Right forelimb (tissue), 1 donor: ENCODE data around the gene TFAP2A.

Experiments
- DNase-seq: peaks from one replicate; pipeline ENCODE4 v3.0.0-alpha.2; 2018

Gene TFAP2A

DNA sequence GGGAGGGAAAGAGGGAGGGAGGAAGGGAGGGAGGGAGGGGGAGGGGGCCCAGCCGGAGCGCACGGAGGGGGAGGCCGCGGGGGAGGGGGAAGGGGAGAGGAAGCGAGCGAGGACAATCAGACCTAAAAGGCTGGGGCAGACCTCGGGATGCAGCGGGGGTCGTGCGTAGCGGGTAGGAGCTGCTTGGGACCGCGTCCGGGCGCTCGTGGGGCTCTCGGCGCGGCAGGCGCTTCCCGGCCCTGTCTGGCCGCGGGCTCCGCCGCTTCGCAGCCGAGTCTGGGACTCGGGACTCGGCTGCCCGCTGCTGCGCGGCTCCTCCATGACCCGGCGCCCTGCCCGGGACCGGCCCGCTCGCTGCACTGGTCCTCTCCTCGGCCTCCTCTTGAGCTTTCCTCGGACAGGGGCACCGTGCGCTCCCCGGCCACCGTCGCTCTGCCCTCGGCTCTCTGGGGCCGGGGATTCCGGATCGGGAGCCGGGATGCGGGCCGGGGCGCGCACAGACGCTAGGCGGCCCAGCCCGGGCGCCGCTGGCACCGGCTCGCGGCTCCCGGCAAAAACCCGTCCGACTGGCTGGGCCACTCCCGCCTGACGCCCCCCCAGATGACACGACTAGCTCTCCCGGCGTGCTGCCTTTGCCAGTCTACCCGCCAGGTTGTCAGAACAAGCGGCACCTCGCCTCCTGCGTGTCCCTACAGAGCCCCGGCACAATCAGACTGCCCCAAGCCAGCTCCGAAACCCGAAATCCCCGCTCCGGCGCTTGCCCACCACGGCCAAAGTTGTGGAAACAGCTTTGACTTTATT lies 2.2 kb downstream of the TFAP2A start:
- DNase-seq: no peak

DNA sequence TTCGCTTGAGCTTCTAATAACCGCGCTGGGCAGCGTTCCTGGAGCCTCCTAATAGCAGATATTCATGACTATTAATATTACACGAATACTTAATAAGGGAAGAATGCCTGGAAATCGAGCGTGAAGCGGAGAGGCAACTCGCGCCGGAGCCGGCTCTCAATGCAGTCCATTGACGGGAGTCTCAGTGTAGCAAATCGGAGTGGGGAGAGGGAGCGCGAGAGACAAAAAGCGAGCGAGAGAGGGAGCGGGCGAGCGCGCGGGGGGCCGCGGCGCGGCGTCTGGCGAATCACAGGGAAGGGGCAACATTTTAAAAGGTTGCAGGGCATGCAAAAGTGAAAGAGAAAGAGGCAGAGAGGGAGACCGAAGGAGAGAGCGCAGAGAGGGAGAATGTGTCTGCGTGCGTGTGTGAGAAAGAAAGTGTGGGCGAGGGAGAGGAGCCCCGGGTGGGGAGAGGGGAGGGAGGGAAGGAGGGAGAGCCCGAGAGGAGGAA lies 2.9 kb downstream of the TFAP2A start:
- DNase-seq: no peak

DNA sequence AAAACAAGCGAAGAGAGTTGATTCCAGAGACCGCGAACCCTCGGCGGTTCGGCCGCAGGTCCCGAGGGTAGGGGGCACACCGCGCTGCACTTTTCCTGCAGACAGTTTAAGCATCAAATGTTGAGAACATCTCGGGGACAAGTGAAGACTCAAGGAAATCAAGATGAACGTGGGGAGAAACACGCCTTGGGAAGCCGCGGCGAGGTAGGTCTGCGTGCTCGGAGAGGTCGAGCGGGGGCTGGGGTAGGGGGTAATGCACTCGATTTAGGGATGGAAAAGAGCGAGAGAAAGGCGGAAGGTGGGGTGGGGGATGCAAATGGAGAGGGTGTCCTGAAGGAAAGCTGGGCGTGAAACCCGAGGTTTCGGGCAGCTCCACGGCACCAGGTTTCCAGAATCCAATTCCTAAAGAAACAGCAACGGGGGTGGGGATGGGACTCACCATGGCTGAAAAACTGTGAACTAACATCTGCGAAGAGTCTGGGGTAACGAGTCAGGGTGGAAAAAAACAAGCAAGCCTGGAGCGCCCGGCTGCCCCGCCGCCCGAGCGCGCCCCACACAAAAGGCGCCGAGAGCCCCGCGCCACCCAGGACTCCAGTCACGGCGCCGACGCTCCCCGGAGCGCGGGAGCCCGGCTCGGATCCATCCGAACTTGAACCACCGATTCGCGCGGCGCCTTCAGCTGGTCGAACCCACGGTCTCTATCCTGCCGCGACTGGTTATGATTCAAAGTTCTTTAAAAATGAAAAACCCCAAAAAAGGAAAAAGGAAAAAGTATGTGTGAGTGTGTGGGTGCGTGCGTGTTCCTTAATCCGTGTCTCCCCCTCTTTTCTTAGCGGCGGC lies 3.5 kb downstream of the TFAP2A start:
- no peak for DNase-seq

DNA sequence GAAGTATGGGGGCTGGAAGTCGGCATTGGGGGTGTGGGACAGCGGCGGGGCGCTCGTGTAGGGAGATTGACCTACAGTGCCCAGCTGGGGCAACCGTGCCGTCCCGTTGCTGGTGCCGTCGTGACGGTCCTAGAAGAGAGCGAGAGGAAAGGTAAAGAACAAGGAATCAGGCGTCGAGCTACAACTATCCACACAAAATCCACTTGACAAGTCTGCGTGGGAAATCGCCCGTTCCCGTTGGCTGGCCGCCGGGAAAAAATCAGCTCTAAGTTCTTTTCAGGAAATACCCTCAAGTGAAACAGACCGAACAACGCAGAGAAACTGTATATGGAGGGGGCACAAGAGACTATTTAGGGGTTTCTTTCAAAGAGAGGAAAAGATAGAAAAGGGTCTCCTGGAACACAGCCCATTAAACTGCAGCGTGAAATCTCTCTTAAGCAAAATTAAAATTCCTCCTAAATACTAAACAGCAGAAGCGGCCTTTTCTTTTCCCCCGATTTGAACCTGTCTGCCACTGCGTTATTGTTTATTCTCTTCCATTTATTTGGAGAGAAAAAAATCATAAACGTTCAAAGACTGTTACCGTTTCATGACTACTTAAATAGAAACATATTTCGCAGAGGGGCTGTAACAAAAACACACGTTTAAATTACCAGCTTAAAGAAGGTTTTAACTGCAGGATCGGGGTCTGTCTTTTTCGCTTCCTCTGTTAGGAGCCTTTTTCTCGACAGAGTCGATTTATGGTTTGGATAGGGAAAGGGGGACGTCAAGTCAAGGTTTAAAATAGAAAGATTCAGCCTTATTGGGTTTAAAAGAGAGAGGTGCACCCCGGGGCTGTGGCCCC lies 4.4 kb downstream of the TFAP2A start:
- DNase-seq: no peak

DNA sequence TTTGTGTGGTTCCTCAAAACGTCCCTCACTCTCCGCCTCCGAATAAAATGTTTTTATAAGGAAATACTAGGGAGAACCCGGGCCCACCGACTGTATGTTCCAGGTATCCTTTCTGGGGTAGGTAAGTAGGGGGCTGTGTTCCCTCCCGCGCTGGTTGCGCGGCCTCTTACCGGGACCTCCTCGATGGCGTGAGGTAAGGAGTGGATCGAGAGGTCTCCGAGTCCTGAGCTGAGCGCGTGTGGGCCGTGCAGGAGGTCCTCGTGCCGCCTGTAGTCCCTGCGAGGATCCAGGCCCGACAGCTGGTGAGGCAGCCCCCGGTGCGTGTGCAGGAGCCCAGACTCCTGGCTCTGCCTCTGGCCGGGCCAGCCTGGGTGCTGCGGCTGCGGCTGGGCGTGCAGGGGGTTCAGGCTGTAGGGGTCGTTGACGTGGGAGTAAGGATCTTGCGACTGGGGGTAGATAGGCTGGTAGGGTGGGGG lies 5.1 kb downstream of the TFAP2A start:
- DNase-seq: no peak

DNA sequence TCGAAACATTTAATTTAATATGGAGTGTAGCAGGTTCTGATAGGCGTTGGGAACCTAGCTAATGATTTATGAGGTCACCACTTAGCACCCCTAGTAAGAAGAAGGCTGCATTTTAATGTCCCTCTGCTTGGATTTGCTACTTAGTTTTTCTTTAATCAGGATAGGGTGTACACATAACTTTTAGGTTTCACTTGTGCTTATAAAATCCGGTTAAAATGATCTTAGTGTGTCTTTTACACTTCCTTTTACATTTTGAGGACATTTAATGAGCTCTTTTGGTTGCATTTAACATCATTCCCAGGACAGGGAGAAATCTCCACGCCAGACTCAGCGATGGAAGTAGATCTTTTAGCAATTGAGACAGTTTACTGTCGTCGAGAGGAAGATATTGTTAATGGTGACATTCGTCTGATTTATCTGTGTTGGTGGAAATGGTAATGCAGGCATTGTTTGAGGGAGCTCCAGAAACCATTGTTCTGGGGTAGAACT lies 5.6 kb downstream of the TFAP2A start:
- DNase-seq: no peak

DNA sequence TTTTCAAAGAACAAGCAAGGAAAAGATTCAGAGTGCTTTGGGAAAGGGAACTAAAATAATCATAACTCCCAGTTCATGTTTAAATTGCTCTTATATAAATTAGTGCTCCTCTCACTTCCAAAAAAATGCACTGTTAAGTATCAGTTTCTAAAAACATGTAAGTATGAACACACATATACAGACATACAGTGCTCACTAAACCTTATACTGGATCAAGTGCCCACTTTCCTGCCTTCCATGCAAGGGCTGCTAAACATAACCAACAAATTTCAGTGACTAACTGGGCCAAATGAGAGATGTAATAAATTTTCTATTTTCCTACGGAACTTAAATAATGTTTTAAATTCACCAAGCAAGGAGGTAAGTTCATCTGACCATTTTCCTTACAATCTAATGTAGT lies 6.4 kb downstream of the TFAP2A start:
- no peak for DNase-seq

DNA sequence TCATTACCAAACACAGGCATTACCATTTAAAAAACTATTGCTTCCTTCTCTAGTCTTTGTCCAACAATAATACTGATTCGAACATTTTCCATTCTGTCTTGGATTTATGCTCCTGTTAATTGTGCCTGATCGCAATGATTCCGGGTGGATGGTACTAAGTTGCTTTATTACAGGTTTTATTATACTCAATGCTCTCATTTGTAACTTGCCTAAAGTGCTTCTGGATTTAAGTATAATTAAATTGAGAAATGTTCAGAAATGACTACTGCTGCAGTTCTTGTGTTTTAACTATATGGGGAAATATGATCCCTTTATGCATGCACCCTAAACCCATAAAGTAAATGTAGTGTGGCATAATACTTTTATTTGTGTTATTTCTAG lies 7.2 kb downstream of the TFAP2A start:
- no peak for DNase-seq

DNA sequence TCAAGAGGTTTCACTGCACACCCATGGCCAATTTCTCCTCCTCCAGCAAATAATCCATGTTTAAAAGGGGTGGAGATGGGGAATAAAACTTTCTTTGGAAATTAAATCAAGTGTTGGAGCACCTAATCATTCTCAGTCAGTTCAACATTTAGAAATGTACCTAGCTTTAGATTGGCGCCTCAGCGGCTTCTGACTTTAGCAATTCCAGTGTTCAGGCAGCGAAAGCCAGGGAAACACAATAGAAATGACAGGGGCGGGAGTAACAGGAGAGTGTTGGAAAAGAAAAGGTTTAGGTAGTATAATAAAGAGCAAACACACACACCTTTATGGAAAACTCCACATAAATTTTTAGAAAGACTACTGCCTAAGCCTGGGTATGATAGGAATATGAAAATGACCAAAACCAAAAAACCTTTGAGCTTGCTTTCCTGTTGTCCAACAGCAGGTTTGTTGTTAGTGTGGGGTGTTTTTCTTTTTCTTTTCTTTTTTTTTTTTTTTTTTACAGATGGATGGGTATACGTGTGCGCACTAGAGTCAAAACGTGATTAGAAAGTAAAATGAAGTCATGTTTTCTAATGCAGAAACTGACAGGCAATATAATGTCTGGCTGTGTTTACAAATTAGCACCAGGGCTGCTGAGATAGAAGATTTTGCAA lies 7.7 kb downstream of the TFAP2A start:
- no peak for DNase-seq

DNA sequence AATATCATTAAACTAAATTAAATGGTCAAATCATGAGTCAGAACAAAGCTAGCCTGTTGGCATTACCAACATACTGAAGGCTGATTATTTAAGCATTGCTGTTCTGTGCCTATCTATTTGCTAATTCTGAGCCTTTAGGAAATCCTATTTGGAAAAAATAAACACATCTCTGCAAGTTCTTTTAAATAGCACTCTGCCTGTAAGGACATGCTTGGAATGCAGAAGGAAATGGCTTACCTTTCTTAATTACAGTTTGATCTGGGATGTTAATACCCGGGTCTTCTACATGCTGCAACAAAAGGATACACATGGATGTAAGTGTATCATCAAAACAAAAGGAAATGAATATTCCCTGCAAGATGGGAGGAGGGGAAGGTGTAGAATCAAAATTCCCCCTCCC lies 8.3 kb downstream of the TFAP2A start:
- DNase-seq: no peak

DNA sequence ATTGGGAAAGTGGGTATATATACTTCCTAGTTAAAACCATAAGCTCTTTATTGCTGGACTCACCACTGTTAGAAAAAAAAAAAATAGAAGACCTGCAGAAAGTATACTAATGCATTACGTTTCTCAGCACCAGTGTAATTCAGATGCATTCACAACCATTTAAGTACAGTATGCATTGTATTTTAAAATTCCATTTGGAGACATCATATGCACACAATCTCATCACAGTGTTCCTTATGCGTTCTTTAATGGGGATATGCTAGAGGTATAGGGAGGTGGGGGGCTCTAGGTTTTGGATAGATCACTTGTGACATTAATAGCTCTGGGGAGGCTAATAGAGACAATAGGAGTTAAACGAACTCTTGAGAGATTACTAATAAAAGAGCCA lies 9.4 kb downstream of the TFAP2A start:
- DNase-seq: no peak

DNA sequence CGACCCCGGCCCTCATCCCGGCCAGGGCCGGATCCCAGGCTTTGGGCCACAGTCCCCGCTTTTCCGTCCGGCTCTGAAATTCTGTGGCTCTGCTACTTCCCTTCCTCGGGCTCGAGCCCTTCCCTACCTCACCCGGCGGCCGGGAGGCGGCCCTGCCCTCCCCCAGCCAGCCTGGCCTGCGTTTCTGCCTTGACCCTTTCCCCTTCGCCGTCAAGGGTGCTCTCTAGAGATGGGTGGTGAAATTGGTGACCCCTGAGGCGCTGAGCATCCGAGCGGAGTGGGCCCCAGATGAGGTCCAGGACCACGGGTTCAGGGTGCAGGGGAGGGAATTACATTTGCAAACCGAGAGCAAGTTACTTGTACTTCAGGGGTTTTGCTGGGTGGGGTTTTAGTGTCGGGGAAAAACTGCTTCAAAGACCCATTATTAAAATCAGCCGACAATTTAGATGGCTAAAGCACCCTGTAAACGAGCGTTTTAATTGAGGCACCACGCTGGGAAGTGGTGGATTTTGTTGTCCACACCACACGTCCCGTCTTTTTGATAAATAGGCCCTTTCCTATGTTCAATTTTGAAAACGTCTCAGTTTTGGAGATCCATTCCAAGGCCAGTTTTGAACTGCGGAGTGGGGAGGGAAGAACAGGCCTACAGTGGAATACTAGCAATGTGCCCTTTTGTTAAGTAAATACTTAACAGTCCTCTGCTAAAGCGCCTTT lies 9.9 kb downstream of the TFAP2A start:
- DNase-seq: no peak

DNA sequence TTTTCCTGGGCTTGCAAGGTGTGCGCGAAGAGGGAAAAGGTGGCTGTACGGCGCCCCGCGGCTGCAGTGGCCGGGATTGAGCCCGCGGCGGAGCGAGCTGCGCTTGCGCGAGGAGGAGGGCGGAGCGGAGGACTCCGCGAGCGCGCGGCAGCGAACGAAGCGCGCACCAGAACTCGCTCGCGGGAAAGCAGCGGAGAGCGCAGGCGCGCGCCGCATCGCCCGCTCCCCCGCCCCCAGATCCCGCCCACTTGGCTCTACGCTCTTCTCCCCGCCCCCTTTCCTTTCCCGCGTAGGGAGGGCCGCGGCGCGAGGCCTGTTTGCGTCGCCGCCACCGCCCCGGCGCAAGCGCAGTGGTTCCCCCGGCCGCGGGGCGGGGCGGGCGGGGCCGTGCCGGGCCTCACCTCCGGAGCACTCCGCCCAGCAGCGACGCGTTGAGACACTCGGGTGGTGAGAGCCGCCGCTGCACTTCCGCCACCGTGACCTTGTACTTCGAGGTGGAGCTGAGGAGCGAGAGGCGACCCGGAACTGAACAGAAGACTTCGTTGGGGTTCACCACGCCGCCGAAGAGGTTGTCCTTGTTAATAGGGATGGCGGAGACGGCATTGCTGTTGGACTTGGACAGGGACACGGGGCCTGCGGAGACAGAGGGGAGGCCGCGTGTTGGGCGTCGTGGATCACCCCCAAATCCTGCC lies 10.6 kb downstream of the TFAP2A start:
- DNase-seq: peak; percentile 95

DNA sequence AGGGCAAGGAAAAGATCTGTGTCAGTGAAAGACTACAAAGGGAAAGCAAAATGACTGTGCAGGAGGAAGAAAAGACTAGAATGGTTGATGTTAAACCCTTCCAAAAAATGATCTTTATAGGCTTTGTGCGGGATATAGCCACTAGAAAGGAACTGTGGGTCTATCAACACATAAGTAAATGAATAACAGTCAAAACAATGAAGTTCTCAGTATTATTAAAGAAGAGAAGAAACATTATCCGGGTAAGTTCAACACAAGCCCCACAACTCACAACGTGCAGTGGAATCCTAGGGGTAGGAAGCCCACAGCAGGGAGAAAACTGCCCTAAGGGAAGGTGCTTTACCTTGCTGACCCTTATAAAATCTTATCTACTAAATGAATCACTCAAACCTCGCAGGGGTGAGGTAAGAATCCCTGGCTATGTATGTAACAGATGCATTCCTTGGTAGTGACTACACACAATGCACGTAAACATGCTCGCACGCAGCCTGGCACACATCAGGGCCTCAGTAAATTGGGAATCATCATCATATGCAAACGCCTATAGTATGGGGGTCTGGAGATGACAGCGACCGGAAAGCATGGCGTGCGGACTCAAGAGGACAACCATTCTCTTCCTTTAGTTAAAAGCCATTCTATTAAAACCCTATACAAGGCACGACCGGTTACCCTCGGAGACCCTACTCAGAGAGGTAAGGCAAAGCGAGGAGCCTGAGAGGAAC lies 11.3 kb downstream of the TFAP2A start:
- DNase-seq: no peak

DNA sequence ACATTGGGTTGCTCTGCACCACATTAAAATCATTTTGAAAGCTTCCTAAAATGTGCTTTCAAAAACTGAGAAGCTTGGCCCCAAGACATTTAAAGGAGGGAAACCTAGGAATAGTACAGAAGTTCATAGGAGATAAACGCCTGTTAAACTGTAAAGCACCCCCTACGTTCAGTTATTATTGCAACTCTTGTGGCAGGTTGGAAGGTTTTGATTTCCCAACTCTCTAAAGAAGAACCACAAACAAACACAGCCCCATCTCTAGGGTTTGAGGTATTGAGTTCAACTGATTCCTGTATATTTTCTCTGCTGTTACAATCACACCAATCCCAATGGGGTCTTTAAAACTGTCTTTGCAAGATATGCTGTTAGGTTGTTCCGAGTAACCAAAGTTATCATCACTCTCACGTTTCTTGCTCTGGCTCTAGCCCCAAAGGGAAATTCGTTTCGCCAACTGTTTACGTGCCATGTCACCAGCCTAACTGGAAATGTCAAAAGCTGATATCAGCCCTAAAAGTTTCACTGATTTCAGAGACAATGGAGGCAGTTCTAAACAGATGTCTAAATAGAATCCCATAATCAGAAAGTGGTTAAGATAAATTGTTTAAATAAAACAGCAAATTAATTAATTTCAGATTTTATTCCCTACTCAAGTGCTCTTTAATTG lies 12.1 kb downstream of the TFAP2A start:
- DNase-seq: no peak

DNA sequence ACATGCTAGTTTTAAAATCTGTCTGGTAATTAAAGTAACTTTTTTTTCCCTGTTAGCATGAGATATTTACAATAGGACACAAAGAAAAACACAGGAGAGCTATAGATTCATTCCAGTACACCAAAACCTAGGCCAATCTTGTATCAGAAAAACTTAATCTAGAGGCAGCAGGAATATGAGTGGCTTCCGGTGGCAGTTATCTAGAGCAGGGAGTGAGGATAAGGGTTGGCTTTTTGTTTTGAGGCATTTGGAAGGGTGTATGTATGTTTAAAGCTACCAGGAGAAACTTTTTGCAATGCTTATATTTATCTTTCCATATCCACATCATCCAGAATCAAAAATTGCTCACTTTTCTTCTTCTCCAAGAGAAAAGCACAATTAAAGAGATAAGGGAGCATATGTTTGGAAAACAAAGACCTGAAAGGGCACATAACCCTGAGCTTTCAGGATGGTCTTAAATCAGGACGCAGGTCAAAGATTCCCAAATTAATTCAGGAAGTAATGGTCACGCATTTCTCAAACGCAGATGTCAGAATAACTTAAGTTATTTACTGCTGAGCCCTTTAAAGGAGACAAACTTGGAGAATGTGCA lies 13.1 kb downstream of the TFAP2A start:
- DNase-seq: no peak

DNA sequence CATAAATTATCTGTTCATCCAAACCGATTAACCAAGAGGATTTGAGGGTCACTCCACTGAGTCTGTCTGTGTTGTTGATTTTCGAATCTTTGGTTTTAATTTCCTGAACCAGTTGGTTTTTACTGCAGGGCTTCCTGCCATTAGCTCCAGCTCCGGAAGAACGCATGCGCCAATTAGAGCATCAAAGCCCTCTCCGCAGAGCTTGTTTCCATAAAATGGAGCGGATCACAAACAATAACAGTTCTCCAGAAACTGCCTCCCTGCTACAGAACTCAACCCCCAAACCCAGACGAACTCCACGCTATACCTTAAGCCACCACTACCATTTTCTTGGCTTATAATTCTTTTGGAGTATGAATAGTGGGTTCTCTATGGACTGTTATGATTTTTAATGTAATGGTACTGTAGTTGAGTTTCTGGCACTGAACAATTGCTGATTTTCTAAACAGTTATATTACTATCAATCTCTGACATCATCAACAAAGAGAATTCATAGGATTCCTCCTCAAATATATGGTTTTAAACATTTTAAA lies 13.8 kb downstream of the TFAP2A start:
- no peak for DNase-seq

DNA sequence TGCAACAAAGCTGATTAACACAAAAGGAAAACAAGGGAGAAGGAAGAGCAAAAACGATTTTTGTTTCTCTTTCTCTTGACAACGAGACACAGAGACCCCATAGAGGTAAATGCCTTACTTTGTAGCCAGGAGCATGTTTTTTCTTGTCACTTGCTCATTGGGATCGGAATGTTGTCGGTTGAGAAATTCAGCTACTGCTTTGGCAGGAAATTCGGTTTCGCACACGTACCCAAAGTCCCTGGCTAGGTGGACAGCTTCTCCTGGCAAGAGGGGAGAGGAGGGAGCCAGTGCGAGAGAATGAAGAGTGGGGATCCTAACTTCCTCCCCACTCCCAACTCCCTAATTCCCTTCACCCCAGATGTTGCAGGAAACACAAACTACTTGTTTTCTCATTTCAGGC lies 14.5 kb downstream of the TFAP2A start:
- DNase-seq: no peak

DNA sequence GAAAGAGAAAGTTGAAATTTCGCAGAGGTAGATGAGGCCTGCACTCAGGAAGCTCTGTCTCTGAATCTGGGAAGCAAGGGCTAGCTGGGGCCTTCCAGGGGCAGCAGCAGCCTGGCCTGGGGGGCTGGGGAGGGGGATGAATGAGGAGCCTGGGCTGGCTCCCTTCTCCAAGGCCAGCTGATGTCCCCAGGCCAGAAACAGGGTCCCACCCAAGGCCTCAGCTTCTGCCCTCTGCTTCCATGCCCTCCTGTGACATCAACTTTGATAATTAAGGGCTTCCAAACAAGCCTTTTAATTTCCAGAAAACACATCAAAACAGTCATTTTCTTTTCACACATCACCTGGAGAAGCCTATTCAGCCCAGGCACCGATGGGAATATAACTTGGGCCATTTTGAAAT lies 15.4 kb downstream of the TFAP2A start:
- no peak for DNase-seq
